Measurements from ENCODE around the gene DGKE.
A peak's percentile ranks its signal among the peaks of the same experiment; 100 is the strongest.

Gene DGKE

GRCh38 chr17:56890906-56891674 lies 57.1 kb downstream of the DGKE start:
- DNase-seq (ENCODE audit: low spot score): no peak

DNA sequence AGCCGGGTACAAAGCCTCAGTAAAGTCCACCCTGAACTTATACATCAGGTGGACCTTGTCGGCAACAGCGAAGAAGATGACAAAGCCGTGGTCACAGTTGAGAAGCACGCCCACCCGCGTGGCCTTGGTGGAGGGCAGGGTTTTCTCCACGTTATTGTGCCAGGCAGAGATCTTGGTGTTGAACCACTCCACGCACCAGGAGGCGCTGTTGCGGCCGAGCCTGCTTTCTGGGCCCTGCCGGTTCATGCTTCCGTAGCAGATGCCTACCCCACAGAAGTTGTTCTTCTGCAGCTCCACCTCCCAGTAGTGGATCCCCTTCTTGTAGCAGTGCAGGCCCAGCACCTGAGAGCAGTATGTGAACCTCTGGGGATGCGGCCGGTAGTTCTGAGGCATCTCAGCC lies 57.8 kb downstream of the DGKE start:
- no peak for DNase-seq (ENCODE audit: low spot score)

DNA sequence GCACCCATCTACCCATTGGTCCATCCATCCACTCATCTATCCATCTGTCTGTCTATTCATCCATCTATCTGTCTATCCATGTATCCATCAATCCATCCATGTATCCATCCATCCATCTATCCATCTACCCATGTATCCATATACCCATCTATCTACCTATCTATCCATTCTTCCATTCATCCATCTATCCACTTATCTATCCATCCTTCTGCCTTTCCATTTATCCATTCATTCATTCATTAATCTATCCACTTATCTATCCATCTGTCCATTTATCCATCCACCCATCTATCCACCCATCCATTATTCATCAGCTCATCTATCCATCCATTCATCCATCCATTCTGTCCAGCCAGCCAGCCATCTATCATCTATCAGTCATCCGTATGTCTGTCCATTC lies 58.4 kb downstream of the DGKE start:
- no peak for DNase-seq (ENCODE audit: low spot score)

- DNase-seq (ENCODE audit: low spot score): no peak
Measured at GRCh38 chr17:56893503-56893902, 59.6 kb downstream of the DGKE start.

DNA sequence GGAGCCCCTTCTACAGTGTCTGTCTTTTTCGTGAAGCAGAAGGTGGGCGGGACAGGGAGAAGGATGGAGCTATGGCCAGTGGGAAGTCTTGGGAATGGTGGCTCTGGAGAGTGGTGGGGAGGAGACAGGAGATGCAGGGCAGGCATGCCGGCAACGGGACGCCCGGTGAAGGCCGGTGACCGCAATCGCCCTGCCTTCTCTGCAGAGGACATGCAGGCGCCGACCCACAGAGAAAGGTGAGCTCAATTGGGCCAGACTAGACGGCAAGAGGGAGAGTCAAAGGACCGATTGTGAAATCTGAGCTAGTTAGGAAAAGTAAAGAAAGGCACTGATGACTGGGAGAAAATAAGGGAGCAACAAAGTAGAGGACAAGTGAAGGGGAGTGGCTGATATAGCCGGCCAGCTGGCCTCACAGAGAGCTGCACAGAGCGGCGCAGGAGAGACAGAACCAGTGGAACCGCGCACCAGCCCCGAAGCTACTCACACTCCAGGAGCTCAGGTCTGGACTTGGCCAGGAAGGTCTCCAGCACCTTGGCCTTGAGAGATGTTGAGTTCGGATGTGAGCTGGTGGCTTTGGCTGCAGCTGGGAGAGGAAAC lies 61.0 kb downstream of the DGKE start:
- DNase-seq (ENCODE audit: low spot score): no peak

GRCh38 chr17:56896217-56896967 lies 62.4 kb downstream of the DGKE start:
- DNase-seq (ENCODE audit: low spot score): no peak

DNA sequence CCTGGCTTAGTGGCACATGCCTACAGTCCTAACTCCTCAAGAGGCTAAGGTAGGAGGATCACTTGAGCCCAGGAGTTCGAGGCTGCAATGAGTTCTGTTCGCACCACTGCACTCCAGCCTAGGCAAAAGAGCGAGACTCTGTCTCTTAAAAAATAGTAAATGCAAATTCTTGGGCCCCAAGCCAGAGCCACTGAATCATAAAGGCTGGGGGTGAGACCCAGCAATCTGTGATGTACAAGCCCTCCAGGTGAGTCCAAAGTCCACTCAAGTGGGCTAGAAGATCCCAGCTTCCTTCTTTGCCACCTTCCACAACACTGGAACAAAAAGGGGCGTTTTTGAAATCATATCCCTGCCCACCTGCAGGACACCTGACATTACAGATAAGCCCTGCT lies 63.0 kb downstream of the DGKE start:
- DNase-seq (ENCODE audit: low spot score): no peak

- DNase-seq (ENCODE audit: low spot score): no peak
Measured at GRCh38 chr17:56897646-56898424, 63.9 kb downstream of the DGKE start.

- no peak for DNase-seq (ENCODE audit: low spot score)
Measured at GRCh38 chr17:56898874-56899273, 64.9 kb downstream of the DGKE start.

GRCh38 chr17:56899403-56899802 lies 65.5 kb downstream of the DGKE start:
- no peak for DNase-seq (ENCODE audit: low spot score)

- peak; percentile 66 for DNase-seq (ENCODE audit: low spot score)
Measured at GRCh38 chr17:56902348-56902747, 68.4 kb downstream of the DGKE start.

- no peak for DNase-seq (ENCODE audit: low spot score)
Measured at GRCh38 chr17:56903560-56903959, 69.6 kb downstream of the DGKE start.

GRCh38 chr17:56908001-56908542 lies 74.1 kb downstream of the DGKE start:
- DNase-seq (ENCODE audit: low spot score): no peak

GRCh38 chr17:56909742-56910508 lies 76.0 kb downstream of the DGKE start:
- no peak for DNase-seq (ENCODE audit: low spot score)

GRCh38 chr17:56910509-56911235 lies 76.7 kb downstream of the DGKE start:
- DNase-seq (ENCODE audit: low spot score): no peak

- no peak for DNase-seq (ENCODE audit: low spot score)
Measured at GRCh38 chr17:56912105-56912999, 78.4 kb downstream of the DGKE start.

- no peak for DNase-seq (ENCODE audit: low spot score)
Measured at GRCh38 chr17:56913000-56913311, 79.0 kb downstream of the DGKE start.

DNA sequence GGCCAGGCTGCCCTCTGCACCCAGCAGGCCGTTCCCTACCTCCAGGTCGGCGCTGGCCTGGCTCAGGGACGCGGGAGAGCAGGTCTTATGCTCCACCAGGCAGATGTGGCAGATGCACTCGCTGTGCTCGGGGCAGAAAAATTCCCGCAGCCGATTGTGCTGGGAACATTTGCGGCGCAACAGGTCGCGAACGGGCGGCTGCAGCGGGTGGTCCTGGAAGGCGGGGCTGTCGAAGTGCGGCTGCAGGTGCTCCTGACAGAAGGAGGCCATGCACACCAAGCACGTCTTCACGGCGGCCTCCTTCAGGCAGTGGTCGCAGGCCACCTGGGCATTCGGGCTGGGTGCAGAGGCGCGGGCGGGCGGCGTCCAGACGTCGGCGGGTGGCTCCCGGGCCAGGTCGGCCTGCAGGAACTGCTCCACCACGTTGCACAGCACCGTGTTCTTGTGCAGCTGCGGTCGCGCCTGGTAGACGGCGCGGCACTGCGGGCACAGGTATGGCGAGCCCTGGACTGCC lies 79.5 kb downstream of the DGKE start:
- DNase-seq (ENCODE audit: low spot score): no peak

DNA sequence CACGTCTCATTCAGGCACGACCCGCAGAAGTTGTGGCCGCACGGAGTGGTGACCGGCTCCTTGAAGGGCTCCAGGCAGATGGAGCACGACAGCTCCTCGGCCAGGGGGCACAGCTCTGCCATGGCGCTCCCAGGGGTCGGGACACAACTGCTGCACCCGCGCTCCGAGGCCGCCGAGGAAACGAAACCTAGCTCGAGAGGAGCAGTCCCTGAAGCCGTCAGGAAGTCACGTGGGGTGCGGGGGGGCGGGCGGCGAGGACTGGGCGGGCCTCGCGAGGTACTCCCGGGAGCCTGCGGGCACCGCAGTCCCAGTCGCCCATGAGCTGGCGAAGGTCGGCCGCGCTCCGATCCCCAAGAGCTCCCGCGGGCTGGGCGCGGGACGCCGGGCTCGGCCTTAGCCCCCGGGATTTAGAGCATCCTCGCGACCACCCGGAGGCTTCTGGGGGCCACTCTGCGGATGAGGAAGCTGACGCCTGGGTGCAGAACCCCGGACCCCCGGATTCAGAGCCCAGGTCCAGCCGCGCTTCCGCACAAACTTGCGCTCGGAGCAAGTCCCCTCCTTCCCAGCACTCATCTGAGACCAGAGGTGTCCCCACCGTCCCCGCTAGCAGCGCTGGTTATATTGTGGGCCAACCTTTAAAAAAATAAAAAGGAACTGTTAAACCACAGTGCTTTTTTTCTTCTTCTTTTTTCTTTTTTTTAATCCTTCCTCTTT lies 80.1 kb downstream of the DGKE start, which contains the start of gene TRIM25:
Gene TRIM25 (minus strand): TSS at position 183 of the 714 bp plus-strand sequence. CDS start 61 bp downstream, at position 122.
- DNase-seq (ENCODE audit: low spot score): peak; percentile 92

Measured in COLO829 (cell line).